GM21619 (cell line): ENCODE data around the gene NRSN1.
"Not testable (repeated sequence)": the region's sequence is repeated elsewhere in the genome, so short reads cannot be mapped to it uniquely, and the experiment has no call there.

Source experiments
- ATAC-seq: cut with Tn5 transposase; IDR thresholded peaks from one replicate; pipeline ENCODE4 v1.9.1; 2021; ENCODE audit not compliant: unreplicated experiment

Gene NRSN1

GRCh38 chr6:24140591-24140990 lies 14.6 kb downstream of the NRSN1 start:
- ATAC-seq, result no peak

DNA sequence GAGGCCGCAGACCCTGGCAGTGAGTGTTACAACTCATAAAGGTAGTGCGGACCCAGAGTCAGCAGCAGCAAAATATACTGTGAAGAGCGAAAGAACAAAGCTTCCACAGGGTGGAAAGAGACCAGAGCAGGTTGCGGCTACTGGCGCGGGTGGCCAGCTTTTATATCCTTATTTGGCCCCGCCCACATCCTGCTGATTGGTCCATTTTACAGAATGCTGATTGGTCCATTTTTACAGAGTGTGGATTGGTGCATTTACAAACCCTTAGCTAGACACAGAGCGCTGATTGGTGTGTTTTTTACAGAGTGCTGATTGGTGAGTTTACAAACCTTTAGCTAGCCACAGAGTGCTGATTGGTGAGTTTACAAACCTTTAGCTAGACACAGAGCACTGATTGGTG lies 16.7 kb downstream of the NRSN1 start:
- not testable (repeated sequence) for ATAC-seq

GRCh38 chr6:24145690-24146131 lies 19.7 kb downstream of the NRSN1 start:
- no peak for ATAC-seq

DNA sequence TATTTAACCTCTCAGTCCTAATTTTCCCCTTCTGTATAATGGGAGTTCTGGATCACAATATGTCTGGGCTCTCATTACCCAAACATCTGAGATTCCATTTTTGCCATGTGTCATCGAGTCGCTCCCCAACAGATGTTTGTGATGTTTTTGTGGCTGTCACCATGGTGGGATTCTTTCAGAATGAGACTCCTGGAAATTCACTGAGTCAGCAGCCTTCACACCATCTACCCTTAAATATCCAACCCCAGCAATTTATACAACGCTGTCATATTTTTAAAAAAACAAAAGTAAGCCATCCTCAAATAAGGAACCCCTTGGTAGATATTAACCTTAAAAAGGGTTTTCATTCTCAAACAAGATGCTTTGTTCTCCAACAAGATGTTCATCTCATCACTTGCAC lies 20.9 kb downstream of the NRSN1 start:
- no peak for ATAC-seq

- ATAC-seq, result no peak
Observed at GRCh38 chr6:24147511-24148153, 21.6 kb downstream of the NRSN1 start.

DNA sequence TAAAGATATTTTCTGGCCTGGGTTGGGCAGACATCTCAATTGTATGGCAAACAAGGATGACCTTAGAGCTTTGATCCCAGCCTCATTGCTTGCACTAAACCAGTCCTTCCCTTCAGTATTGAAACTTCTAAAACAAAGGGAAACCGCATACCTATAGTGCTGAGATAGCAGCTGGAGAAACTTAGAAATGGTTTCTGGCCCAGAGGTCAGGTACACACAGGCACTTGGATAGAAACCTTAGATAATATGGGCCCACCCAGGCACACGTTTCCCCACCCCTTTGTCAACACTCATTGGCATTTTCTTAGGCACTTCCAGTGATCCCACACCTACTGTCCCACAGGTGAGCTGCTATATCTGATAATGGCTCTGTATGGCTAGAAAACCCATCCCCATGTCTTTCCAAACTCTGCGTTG lies 22.1 kb downstream of the NRSN1 start:
- no peak for ATAC-seq

DNA sequence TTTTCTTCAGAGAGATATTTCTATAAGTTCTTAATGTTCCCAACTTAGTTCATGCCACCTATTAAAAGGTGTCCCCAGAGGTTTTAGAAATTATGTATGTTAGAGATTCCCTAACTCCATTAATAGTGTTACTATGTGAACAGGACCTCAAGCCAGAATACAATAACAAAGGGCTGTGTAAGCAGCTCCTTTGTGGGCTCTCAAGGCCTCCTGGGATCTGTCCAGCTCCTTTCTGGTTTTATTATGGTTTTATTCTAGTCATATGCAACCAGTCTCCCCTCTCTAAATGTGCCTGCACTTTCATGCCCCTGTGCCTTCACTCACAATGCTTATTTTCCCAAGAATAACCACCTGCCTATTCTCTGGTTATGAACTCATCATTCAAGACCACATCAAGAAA lies 22.7 kb downstream of the NRSN1 start:
- no peak for ATAC-seq

GRCh38 chr6:24149296-24149695 lies 23.3 kb downstream of the NRSN1 start:
- no peak for ATAC-seq

GRCh38 chr6:24149836-24150235 lies 23.8 kb downstream of the NRSN1 start:
- ATAC-seq, result no peak

DNA sequence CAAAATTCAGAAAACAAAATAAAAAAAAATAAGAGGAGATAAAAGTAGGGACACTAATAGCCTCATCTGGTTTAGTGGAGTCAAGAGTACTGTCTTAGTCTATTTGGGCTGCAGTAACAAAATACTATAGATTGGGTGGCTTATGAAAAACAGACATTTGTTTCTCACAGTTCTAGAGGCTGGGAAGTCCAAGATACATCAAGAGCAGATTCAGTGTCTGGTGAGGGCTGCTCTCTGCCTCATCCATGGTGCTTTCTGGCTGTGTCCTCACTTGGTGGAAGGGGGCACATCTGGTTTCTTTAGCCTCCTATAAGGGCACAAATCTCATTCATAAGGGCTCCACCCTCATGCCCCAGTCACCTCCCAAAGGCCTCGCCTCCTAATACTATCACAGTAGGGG lies 26.0 kb downstream of the NRSN1 start:
- no peak for ATAC-seq

DNA sequence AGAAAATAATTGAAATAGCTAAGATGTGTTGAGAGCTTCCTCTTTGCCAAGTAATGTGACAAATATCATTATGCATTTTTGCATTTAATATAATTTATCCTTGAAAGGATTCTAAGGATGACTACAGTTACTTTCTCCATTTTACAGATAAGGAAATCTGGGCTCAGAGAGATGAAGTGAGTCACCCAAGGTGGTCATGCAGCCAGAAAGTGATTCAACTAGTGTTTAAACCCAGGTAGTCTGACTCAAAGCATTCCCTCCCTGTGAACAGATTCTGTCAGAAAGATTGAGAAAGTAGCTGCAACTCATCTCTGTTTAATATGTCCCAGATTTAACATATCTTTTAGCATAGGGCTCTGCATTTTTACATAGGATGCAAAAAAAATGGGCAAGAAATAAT lies 28.1 kb downstream of the NRSN1 start:
- ATAC-seq, result no peak

GRCh38 chr6:24157886-24158285 lies 31.9 kb downstream of the NRSN1 start:
- no peak for ATAC-seq

DNA sequence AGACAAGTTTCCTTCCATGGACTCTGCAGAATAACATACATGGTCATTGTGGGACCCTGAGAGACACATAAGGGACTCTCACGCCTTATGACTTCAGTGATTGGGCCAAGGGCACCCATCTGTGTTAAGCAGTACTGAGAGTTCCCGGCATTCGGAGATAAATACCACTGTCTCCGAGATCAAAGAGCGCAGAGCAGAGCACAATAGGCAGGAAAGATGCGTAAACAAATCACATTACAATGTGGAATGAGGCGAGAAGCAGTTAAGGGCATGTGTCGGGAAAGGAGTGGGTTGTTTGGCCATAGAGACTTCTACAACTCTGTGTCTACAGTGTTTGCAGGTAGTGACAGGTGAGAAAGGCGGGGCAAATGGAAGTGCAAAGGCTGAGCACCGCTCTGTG lies 57.6 kb downstream of the NRSN1 start:
- ATAC-seq, result no peak

DNA sequence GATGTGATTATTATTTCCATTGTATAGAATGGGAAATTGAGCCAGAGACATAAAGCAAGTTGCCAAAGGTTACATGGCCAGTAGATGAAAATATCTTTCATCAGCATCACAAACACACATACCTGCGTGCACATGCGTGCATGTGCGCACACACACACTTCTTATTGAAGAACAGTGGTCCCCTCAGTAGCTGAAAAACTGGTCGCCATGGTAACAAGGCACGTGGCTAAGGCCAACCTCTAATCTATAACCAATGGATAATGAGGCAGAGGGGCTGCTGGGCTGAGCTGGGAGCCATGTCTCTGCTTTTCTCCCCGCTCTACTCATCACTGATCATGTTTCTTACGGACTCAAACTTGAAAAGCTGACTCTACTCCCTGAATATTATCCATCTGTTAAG lies 60.3 kb downstream of the NRSN1 start:
- no peak for ATAC-seq

- no peak for ATAC-seq
Observed at GRCh38 chr6:24187965-24188577, 62.1 kb downstream of the NRSN1 start.

DNA sequence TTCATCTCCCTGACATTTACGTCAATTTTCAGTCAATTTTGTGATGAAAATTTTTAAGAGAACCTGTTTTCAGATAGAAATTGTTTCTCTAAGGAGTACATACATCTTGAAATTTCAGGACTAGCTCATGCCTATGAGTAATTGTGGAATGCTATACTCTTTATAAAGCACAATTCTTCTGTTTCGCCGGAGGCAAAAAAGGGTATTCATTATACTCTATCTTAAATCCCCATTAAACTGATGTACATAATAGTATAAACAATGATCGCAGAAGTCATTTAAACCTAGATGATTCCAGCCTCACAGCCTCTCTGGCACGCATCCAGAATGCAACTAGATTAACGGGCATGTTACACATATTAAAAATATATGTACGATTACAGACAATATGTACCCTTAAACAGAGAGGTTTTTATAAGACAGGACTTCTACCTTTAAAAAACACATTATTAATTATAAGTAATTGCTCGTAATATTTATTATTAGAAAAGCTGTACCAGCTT lies 62.6 kb downstream of the NRSN1 start:
- ATAC-seq, result no peak

DNA sequence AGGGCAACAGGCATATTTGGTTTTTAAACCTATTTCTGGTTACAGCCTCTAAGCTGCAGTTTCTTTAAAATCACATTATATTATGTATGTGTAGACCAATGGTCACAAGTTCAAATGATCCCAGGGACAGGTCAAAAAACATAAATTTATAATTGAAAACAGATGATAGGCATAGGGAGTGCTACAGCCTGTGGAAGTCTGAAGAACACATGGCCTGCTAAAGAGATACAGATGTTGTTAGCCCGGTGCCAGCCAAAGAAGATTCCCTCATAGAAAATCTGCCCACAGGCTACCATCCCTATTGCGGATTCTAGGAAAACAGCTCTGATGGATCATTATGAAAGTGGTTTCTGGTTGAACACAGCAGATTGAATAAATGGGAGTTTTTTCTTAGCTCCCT lies 65.3 kb downstream of the NRSN1 start:
- ATAC-seq, result no peak

DNA sequence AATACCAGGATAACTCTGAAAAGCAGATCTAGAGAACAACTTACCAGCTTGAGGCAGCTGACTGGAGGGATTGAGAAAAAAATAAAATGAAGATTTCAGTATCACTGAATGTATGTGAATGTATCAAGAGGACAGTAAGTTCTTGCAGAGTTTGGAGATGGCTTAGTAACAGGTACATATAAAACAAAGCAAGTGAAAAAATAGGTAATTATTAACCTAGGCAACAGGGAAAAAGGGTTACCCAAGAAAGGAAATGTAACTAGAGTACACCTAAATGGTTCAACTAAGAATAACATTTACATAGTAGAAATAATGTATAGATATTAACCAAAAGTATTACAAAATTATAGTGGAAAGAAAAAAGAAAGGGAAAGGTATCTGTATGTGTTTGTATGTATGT lies 67.3 kb downstream of the NRSN1 start:
- ATAC-seq, result no peak

- ATAC-seq, result no peak
Observed at GRCh38 chr6:24194978-24195700, 69.1 kb downstream of the NRSN1 start.

- ATAC-seq, result no peak
Observed at GRCh38 chr6:24195836-24196597, 70.0 kb downstream of the NRSN1 start.
